Measurements from ENCODE around the gene DENND5A. TPM values are rescaled to one million over a fixed set of nuclear protein-coding genes. Genes with fewer than 3 reads are reported as not detected.

Gene DENND5A
- total and polyA plus RNA-seq, 10 of the 15 experiments (the other 5 are each of a cell fraction or from before 2014, with no cell fraction given), result 15.6 to 157 (median 85.1) TPM

DNA sequence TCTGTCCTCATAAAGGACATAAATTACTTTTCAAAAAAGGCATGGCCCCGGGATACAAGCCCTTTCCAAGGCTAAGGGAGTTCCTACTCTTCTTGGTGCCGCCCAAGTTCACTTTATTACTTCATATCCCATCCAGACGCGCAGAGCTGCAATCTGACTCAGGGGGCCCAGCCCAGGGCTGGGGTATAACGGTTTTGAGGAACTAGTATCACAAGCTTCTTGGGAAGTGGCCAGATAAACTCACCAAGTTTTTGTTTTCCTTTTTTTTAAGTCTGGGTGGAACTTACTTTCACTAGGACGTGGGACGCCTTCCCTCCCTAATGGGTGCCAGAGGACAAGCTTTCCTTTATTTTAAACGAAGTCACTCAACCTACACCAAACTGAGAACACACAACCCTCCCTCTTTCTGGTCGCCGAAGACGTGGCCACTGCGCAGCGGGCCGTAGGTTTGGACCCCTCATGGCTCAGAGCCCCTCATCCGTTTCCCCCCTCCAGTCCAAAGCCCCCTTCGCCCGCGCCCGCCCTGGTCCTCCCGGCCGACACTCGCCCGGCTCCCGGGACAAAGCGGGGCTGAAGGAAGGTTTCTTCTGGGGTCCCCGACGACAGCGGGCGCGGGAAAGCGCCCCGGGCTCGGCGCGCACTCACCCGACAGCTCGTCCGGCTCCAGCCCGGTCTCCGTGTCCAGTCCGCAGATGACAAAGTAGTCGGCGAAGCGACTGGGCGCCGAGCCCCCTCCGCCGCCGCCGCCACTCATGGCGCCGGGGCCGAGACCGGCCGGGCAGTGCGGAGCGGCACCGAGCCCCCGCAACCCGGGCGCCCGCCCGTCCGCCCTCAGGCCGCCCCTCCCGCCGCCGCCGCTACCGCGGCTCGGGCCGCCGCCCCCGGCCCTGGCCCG, 587 bp downstream of the DENND5A start (continued):
- TF ChIP-seq CBFB (IDR thresholded peaks at IDR 0.05; ENCODE audit: low read depth), result no peak
- no peak for TF ChIP-seq BACH1 (IDR thresholded peaks at IDR 0.05; ENCODE audit: borderline replicate concordance)
- TF ChIP-seq KDM1A (IDR thresholded peaks at IDR 0.05; ENCODE audit: borderline replicate concordance), result no peak
- TF ChIP-seq, protein P1, sequence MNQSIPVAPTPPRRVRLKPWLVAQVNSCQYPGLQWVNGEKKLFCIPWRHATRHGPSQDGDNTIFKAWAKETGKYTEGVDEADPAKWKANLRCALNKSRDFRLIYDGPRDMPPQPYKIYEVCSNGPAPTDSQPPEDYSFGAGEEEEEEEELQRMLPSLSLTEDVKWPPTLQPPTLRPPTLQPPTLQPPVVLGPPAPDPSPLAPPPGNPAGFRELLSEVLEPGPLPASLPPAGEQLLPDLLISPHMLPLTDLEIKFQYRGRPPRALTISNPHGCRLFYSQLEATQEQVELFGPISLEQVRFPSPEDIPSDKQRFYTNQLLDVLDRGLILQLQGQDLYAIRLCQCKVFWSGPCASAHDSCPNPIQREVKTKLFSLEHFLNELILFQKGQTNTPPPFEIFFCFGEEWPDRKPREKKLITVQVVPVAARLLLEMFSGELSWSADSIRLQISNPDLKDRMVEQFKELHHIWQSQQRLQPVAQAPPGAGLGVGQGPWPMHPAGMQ (IDR thresholded peaks at IDR 0.05; ENCODE audit: borderline replicate concordance), result no peak
- 0 out of 2 replicates have a peak, but pooled peaks have one; percentile 14 for TF ChIP-seq FOXM1 (IDR thresholded peaks at IDR 0.05; ENCODE audit: low read depth, low read length)
- no peak for TF ChIP-seq PKNOX1 (IDR thresholded peaks at IDR 0.05)
- no peak for TF ChIP-seq BCLAF1 (IDR thresholded peaks at IDR 0.05)
- TF ChIP-seq EGR1 (IDR thresholded peaks at IDR 0.05; ENCODE audit: borderline replicate concordance in 1 of 2, low read depth in 2 of 2, low read length in 2 of 2), result no peak
- no peak for TF ChIP-seq SREBF1 (IDR thresholded peaks at IDR 0.05; ENCODE audit: low read length)
